HEK293 (cell line): ENCODE measurements around the gene ADSS1.
A peak's percentile ranks its signal among the peaks of the same experiment; 100 is the strongest.

ENCODE experiments used
- CTCF ChIA-PET: fragments of 350-600 bp; formaldehyde crosslinking; extraction: SDS; loops from one replicate; lab custom pipeline; 2021; ENCODE audit warnings: antibody characterized with exemption; lab: Yijun Ruan, JAX
- POLR2A ChIA-PET: fragments of 300-600 bp; formaldehyde crosslinking; extraction: SDS; loops from one replicate; lab custom pipeline; 2020; ENCODE audit warnings: antibody characterized with exemption, inconsistent platforms; lab: Yijun Ruan, JAX
- H3K27ac ChIP-seq: fragments of 200-500 bp; sonication (Bioruptor generic); 2 replicates; pipeline ENCODE4 v1.5.1; 2014; ENCODE audit warnings: low read depth, low read length, control low read depth, inconsistent platforms; ENCODE audit errors: extremely low read depth
- H3K36me3 ChIP-seq, 2 experiments: fragments of 200-500 bp in 1 of 2; sonication (Bioruptor generic) in 1 of 2; 1 replicate in 1 of 2; 2 replicates in 1 of 2; pipeline ENCODE4 v1.5.1; 2014 to 2017; ENCODE audit warnings: inconsistent platforms in 2 of 2, low read length in 2 of 2; ENCODE audit not compliant: control insufficient read depth in 2 of 2, insufficient read depth in 1 of 2
- H3K4me1 ChIP-seq: fragments of 200-500 bp; sonication (Bioruptor generic); 2 replicates; pipeline ENCODE4 v1.5.1; 2014; ENCODE audit warnings: mild to moderate bottlenecking, low read length, inconsistent platforms; ENCODE audit not compliant: control insufficient read depth, insufficient read depth
- H3K4me3 ChIP-seq: 2 replicates; pipeline ENCODE4 v1.5.1; 2011; ENCODE audit warnings: low read depth, mild to moderate bottlenecking, control low read depth, low read length, moderate library complexity
- H3K9me3 ChIP-seq: fragments of 200-500 bp; sonication (Bioruptor generic); 2 replicates; pipeline ENCODE4 v1.5.1; 2014; ENCODE audit warnings: low read depth, low read length, inconsistent platforms; ENCODE audit not compliant: control insufficient read depth, insufficient read depth
- KLF17 ChIP-seq: fragments of 450-650 bp; formaldehyde crosslinking; IDR thresholded peaks from 2 replicates; pipeline ENCODE4 v1.5.1; 2016; ENCODE audit warnings: missing biosample characterization, missing genetic modification characterization
- KLF8 ChIP-seq: fragments of 450-650 bp; formaldehyde crosslinking; IDR thresholded peaks from 2 replicates; pipeline ENCODE4 v1.5.1; 2016; ENCODE audit warnings: missing biosample characterization, missing genetic modification characterization
- KLF9 ChIP-seq: fragments of 450-650 bp; formaldehyde crosslinking; IDR thresholded peaks from 2 replicates; pipeline ENCODE4 v1.5.1; 2016; ENCODE audit warnings: missing biosample characterization, missing genetic modification characterization, low read depth
- SP2 ChIP-seq: fragments of 450-650 bp; formaldehyde crosslinking; IDR thresholded peaks from 2 replicates; pipeline ENCODE4 v1.5.1; 2016; ENCODE audit warnings: missing biosample characterization, missing genetic modification characterization
- SP3 ChIP-seq: fragments of 450-650 bp; formaldehyde crosslinking; IDR thresholded peaks from 2 replicates; pipeline ENCODE4 v1.5.1; 2016; ENCODE audit warnings: missing biosample characterization, missing genetic modification characterization
- ZBTB26 ChIP-seq: fragments of 450-650 bp; formaldehyde crosslinking; optimal IDR thresholded peaks from 2 replicates; pipeline ENCODE3; 2016; ENCODE audit warnings: missing biosample characterization, mild to moderate bottlenecking, missing genetic modification characterization
- ZBTB8A ChIP-seq: fragments of 450-650 bp; formaldehyde crosslinking; IDR thresholded peaks from 2 replicates; pipeline ENCODE4 v1.5.1; 2016; ENCODE audit warnings: missing biosample characterization, missing genetic modification characterization
- ZNF175 ChIP-seq: fragments of 450-650 bp; formaldehyde crosslinking; IDR thresholded peaks from 2 replicates; pipeline ENCODE4 v1.5.1; 2016; ENCODE audit warnings: missing biosample characterization, missing genetic modification characterization
- ZNF362 ChIP-seq: fragments of 450-650 bp; formaldehyde crosslinking; IDR thresholded peaks from 2 replicates; pipeline ENCODE4 v1.5.1; 2016; ENCODE audit warnings: missing biosample characterization, missing genetic modification characterization
- ZNF488 ChIP-seq: fragments of 450-650 bp; formaldehyde crosslinking; IDR thresholded peaks from 2 replicates; pipeline ENCODE4 v1.5.1; 2016; ENCODE audit warnings: missing biosample characterization, missing genetic modification characterization
- ZNF701 ChIP-seq: fragments of 450-650 bp; formaldehyde crosslinking; IDR thresholded peaks from 2 replicates; pipeline ENCODE4 v1.5.1; 2016; ENCODE audit warnings: missing biosample characterization, missing genetic modification characterization
- TF ChIP-seq, protein P1 (sequence below): fragments of 450-650 bp; formaldehyde crosslinking; IDR thresholded peaks from 2 replicates; pipeline ENCODE4 v1.5.1; 2016; ENCODE audit warnings: missing biosample characterization, missing genetic modification characterization
- TF ChIP-seq, protein P2 (sequence below): fragments of 450-650 bp; formaldehyde crosslinking; IDR thresholded peaks from 2 replicates; pipeline ENCODE4 v1.5.1; 2016; ENCODE audit warnings: missing biosample characterization, missing genetic modification characterization
- TF ChIP-seq, protein P3 (sequence below): fragments of 450-650 bp; formaldehyde crosslinking; IDR thresholded peaks from 2 replicates; pipeline ENCODE4 v1.5.1; 2016; ENCODE audit warnings: missing biosample characterization, missing genetic modification characterization

The ADSS1 gene

GRCh38 chr14:104794631-104794992, 70.6 kb downstream of the ADSS1 start (continued):
- TF ChIP-seq ZBTB26 (tag by site-specific recombination) = peak; percentile 13
- TF ChIP-seq, all 188 proteins: peak for 8

DNA sequence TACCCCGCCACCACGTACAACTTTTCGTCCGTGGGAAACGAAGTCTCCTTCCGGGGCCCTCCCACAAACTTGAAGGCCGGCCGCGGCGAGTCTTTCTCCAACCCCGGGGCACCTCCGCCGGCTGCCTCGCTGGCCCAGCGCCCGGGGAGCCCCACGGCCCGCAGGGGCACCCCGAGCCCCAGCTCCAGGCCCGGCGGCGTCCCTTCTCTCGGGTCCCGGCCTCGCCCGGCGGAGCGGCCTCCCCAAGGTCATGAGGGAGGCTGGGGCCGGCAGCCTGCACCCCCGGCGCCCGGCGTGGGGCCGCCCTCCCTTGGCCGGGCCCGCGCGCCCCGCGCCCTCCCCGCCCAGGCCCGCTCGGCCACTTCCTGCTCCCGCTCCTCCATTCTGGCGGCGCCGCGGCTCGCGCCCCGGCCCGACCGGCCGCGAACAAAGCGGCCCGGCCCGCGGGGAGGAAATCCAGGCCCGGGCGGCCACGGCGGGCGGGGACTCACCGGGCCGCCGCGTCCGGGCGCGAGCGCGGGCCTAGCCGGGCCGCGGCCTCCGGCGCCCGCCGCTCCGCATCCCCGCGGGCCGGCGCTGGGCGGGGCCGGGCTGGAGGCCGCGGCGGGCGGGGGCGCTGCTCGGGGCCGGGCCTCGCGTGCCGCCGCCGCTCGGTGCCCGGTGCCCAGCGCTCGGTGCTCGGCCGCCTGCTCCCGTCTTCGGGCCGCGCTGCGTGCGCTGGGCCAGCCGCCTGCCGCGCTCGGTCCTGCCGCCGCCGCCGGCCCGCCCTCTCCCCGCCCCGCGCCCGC, 71.2 kb downstream of the ADSS1 start, which contains the start of gene AKT1:
Gene AKT1 (minus strand): TSS at position 756 of the 788 bp plus-strand sequence. CDS start 3,105 bp downstream, outside the sequence.
- H3K27ac ChIP-seq = peak within 1 kb of the TSS; percentile 78
- peak within 1 kb of the TSS; percentile 67 for H3K4me3 ChIP-seq
- peak; percentile 10 for TF ChIP-seq ZBTB26 (tag by site-specific recombination)
- peak; percentile 56; the same call in 1 of the 2 replicates for TF ChIP-seq ZBTB8A (tag by site-specific recombination)
- no peak for TF ChIP-seq ZNF701
- no peak for TF ChIP-seq ZNF488 (tag by site-specific recombination)
- peaks cover 10% of the 10 kb centered on the region for H3K4me1 ChIP-seq
- CTCF ChIA-PET = interaction anchor here (1.2 kb wide), 1 partner anchor 31 kb away, joined by 3 read pairs; no protein-coding TSS in a partner anchor
- POLR2A ChIA-PET = interaction anchor here (0.7 to 1.7 kb wide), 3 partner anchors 14 to 42 kb away, joined by 4 to 7 read pairs (median 5); partner anchors contain the start of gene SIVA1
- H3K9me3 ChIP-seq = no peaks in the 10 kb centered on the region
- peaks cover 0 to 33% of the 10 kb centered on the region in 2 experiments; a peak in 1 of 3 replicates for H3K36me3 ChIP-seq

- CTCF ChIA-PET = no interaction called here
- Histone ChIP-seq H3K4me3 (peak overlapping the region; percentile 31), H3K27ac (no peak overlapping the region), H3K36me3 (peaks cover 0 to 24% of the 10 kb centered on the region in 2 experiments; a peak in 1 of 3 replicates), H3K9me3 (no peaks in the 10 kb centered on the region), H3K4me1 (peaks cover 10% of the 10 kb centered on the region)
- POLR2A ChIA-PET = interaction anchor here (0.6 to 1.1 kb wide), 2 partner anchors 12 to 43 kb away, joined by 3 to 8 read pairs; partner anchors contain the start of gene SIVA1
- TF ChIP-seq ZNF362 (tag by site-specific recombination) = no peak
- TF ChIP-seq KLF17 (tag by site-specific recombination) = no peak
- TF ChIP-seq KLF9 (tag by site-specific recombination) = peak; percentile 64
- TF ChIP-seq SP3 (tag by site-specific recombination) = peak; percentile 60
- TF ChIP-seq SP2 (tag by site-specific recombination) = 0 out of 2 replicates have a peak, but pooled peaks have one; percentile 22
- TF ChIP-seq ZNF175 (tag by site-specific recombination) = no peak
- peak; percentile 16; the same call in 1 of the 2 replicates for TF ChIP-seq KLF8 (tag by site-specific recombination)
- TF ChIP-seq, protein P1, sequence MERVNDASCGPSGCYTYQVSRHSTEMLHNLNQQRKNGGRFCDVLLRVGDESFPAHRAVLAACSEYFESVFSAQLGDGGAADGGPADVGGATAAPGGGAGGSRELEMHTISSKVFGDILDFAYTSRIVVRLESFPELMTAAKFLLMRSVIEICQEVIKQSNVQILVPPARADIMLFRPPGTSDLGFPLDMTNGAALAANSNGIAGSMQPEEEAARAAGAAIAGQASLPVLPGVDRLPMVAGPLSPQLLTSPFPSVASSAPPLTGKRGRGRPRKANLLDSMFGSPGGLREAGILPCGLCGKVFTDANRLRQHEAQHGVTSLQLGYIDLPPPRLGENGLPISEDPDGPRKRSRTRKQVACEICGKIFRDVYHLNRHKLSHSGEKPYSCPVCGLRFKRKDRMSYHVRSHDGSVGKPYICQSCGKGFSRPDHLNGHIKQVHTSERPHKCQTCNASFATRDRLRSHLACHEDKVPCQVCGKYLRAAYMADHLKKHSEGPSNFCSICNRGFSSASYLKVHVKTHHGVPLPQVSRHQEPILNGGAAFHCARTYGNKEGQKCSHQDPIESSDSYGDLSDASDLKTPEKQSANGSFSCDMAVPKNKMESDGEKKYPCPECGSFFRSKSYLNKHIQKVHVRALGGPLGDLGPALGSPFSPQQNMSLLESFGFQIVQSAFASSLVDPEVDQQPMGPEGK (tag by site-specific recombination) = 0 out of 2 replicates have a peak, but pooled peaks have one; percentile 18
- TF ChIP-seq, protein P2, sequence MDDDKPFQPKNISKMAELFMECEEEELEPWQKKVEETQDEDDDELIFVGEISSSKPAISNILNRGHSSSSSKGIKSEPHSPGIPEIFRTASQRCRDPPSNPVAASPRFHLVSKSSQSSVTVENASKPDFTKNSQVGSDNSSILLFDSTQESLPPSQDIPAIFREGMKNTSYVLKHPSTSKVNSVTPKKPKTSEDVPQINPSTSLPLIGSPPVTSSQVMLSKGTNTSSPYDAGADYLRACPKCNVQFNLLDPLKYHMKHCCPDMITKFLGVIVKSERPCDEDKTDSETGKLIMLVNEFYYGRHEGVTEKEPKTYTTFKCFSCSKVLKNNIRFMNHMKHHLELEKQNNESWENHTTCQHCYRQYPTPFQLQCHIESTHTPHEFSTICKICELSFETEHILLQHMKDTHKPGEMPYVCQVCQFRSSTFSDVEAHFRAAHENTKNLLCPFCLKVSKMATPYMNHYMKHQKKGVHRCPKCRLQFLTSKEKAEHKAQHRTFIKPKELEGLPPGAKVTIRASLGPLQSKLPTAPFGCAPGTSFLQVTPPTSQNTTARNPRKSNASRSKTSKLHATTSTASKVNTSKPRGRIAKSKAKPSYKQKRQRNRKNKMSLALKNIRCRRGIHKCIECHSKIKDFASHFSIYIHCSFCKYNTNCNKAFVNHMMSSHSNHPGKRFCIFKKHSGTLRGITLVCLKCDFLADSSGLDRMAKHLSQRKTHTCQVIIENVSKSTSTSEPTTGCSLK (tag by site-specific recombination) = no peak
- TF ChIP-seq, protein P3, sequence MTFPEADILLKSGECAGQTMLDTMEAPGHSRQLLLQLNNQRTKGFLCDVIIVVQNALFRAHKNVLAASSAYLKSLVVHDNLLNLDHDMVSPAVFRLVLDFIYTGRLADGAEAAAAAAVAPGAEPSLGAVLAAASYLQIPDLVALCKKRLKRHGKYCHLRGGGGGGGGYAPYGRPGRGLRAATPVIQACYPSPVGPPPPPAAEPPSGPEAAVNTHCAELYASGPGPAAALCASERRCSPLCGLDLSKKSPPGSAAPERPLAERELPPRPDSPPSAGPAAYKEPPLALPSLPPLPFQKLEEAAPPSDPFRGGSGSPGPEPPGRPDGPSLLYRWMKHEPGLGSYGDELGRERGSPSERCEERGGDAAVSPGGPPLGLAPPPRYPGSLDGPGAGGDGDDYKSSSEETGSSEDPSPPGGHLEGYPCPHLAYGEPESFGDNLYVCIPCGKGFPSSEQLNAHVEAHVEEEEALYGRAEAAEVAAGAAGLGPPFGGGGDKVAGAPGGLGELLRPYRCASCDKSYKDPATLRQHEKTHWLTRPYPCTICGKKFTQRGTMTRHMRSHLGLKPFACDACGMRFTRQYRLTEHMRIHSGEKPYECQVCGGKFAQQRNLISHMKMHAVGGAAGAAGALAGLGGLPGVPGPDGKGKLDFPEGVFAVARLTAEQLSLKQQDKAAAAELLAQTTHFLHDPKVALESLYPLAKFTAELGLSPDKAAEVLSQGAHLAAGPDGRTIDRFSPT (tag by site-specific recombination) = no peak
Measured at GRCh38 chr14:104795781-104796686, 72.0 kb downstream of the ADSS1 start.
